ENCODE data around the gene CRYBG3.

CRYBG3 gene

GRCh38 chr3:97880267-97880666 is 58.5 kb downstream of the CRYBG3 start:
- no peak overlapping the region for H3K27ac ChIP-seq
- no peak for TF ChIP-seq CTCF (conservative IDR thresholded peaks at IDR 0.05)
- no peak for TF ChIP-seq ZFX (IDR thresholded peaks at IDR 0.05)

- H3K27ac ChIP-seq = no peak overlapping the region; the same call in 1 of the 2 replicates
- no peak for TF ChIP-seq ZFX (IDR thresholded peaks at IDR 0.05)
- TF ChIP-seq CTCF (conservative IDR thresholded peaks at IDR 0.05) = no peak
Observed at GRCh38 chr3:97882975-97883598, 61.3 kb downstream of the CRYBG3 start.

GRCh38 chr3:97883736-97884135 is 61.9 kb downstream of the CRYBG3 start:
- no peak for TF ChIP-seq CTCF (conservative IDR thresholded peaks at IDR 0.05)
- TF ChIP-seq ZFX (IDR thresholded peaks at IDR 0.05) = no peak
- H3K27ac ChIP-seq = no peak overlapping the region

- H3K27ac ChIP-seq = no peak overlapping the region
- TF ChIP-seq ZFX (IDR thresholded peaks at IDR 0.05) (no peak), CTCF (conservative IDR thresholded peaks at IDR 0.05) (no peak)
Observed at GRCh38 chr3:97884586-97885123, 62.8 kb downstream of the CRYBG3 start.

- no peak for TF ChIP-seq CTCF (conservative IDR thresholded peaks at IDR 0.05)
- no peak for TF ChIP-seq ZFX (IDR thresholded peaks at IDR 0.05)
- no peak overlapping the region for H3K27ac ChIP-seq
Observed at GRCh38 chr3:97885931-97886824, 64.4 kb downstream of the CRYBG3 start.

- no peak overlapping the region for H3K27ac ChIP-seq
- TF ChIP-seq ZFX (IDR thresholded peaks at IDR 0.05) = no peak
- no peak for TF ChIP-seq CTCF (conservative IDR thresholded peaks at IDR 0.05)
Observed at GRCh38 chr3:97889814-97890213, 68.0 kb downstream of the CRYBG3 start.

GRCh38 chr3:97892852-97893251 is 71.0 kb downstream of the CRYBG3 start:
- H3K27ac ChIP-seq = no peak overlapping the region
- TF ChIP-seq CTCF (conservative IDR thresholded peaks at IDR 0.05) (no peak), ZFX (IDR thresholded peaks at IDR 0.05) (no peak)

Measured in C4-2B (cell line).